Neuronal stem cell (in vitro differentiated cells): ENCODE data around the gene PPM1B. TPM values are rescaled to one million over a fixed set of nuclear protein-coding genes. Genes with fewer than 3 reads are reported as not detected.

Experiments used
- DNase-seq: peaks from one replicate; pipeline ENCODE4 v3.0.0-alpha.2; 2013; ENCODE audit warnings: low spot score
- H2AFZ ChIP-seq: one replicate; pipeline ENCODE4 v1.6.1; 2013; ENCODE audit warnings: mild to moderate bottlenecking, low read length, inconsistent platforms
- H2AK5ac ChIP-seq: 2 replicates; pipeline ENCODE4 v1.6.1; 2013; ENCODE audit warnings: low read depth, mild to moderate bottlenecking, inconsistent platforms, low read length, moderate library complexity, mixed read lengths
- H2BK120ac ChIP-seq: 2 replicates; pipeline ENCODE4 v1.6.1; 2013; ENCODE audit warnings: low read depth, mild to moderate bottlenecking, inconsistent platforms, low read length, moderate library complexity, mixed read lengths
- H2BK12ac ChIP-seq: one replicate; pipeline ENCODE4 v1.6.1; 2013; ENCODE audit warnings: low read length, inconsistent platforms
- H2BK15ac ChIP-seq: 2 replicates; pipeline ENCODE4 v1.6.1; 2013; ENCODE audit warnings: mild to moderate bottlenecking, low read length, inconsistent platforms, mixed read lengths
- H2BK5ac ChIP-seq: one replicate; pipeline ENCODE4 v1.6.1; 2013; ENCODE audit warnings: inconsistent platforms, mild to moderate bottlenecking, low read length, moderate library complexity
- H3K14ac ChIP-seq: one replicate; pipeline ENCODE4 v1.6.1; 2013; ENCODE audit warnings: low read length, inconsistent platforms
- H3K18ac ChIP-seq: 2 replicates; pipeline ENCODE4 v1.6.1; 2013; ENCODE audit warnings: low read length, inconsistent platforms
- H3K23ac ChIP-seq: 2 replicates; pipeline ENCODE4 v1.6.1; 2013; ENCODE audit warnings: low read depth, mild to moderate bottlenecking, mixed read lengths, low read length, inconsistent platforms; ENCODE audit not compliant: poor library complexity
- H3K27ac ChIP-seq: replicated peaks from 3 replicates; pipeline ENCODE4 v1.5.1; 2013; ENCODE audit warnings: low read length, inconsistent platforms
- H3K27me3 ChIP-seq, 3 experiments: 2 replicates each; pipeline ENCODE4 v1.6.1; 2013; ENCODE audit warnings: low read length in 3 of 3, mild to moderate bottlenecking in 2 of 3, inconsistent platforms in 1 of 3, low read depth in 1 of 3, mixed read lengths in 1 of 3, moderate library complexity in 1 of 3; ENCODE audit not compliant: control insufficient read depth in 3 of 3, insufficient read depth in 3 of 3
- H3K36me3 ChIP-seq, 2 donors: replicated peaks in 1 of 2; 2 replicates each; pipeline ENCODE4 v1.6.1; 2013; ENCODE audit warnings: low read length in 2 of 2; ENCODE audit not compliant: control insufficient read depth in 2 of 2, insufficient read depth in 2 of 2
- H3K4ac ChIP-seq: 2 replicates; pipeline ENCODE4 v1.6.1; 2013; ENCODE audit warnings: inconsistent platforms, mild to moderate bottlenecking, low read length, moderate library complexity
- H3K4me1 ChIP-seq, 2 donors: 1 replicate in 1 of 2; 2 replicates in 1 of 2; pipeline ENCODE4 v1.6.1; 2013; ENCODE audit warnings: low read length in 2 of 2, low read depth in 1 of 2; ENCODE audit not compliant: control insufficient read depth in 2 of 2, insufficient read depth in 1 of 2
- H3K4me2 ChIP-seq: one replicate; pipeline ENCODE4 v1.6.1; 2013; ENCODE audit warnings: mild to moderate bottlenecking, low read length, inconsistent platforms; ENCODE audit not compliant: insufficient read depth, poor library complexity, severe bottlenecking
- H3K4me3 ChIP-seq, 2 donors: 2 replicates each; pipeline ENCODE4 v1.5.1; 2013; ENCODE audit warnings: low read length in 2 of 2, mild to moderate bottlenecking in 2 of 2, inconsistent platforms in 1 of 2, moderate library complexity in 1 of 2
- H3K79me1 ChIP-seq: one replicate; pipeline ENCODE4 v1.6.1; 2013; ENCODE audit warnings: low read depth, mild to moderate bottlenecking, inconsistent platforms, low read length, moderate library complexity
- H3K9ac ChIP-seq: one replicate; pipeline ENCODE4 v1.6.1; 2013; ENCODE audit warnings: mild to moderate bottlenecking, low read depth, low read length, inconsistent platforms; ENCODE audit not compliant: poor library complexity
- H3K9me3 ChIP-seq, 2 donors: replicated peaks in 1 of 2; 2 replicates each; pipeline versions ENCODE3 to v1.6.1; 2013; ENCODE audit warnings: low read length in 2 of 2, mild to moderate bottlenecking in 2 of 2, inconsistent platforms in 1 of 2, low read depth in 1 of 2, mixed read lengths in 1 of 2, moderate library complexity in 1 of 2; ENCODE audit not compliant: control insufficient read depth in 2 of 2, insufficient read depth in 1 of 2
- H4K8ac ChIP-seq: one replicate; pipeline ENCODE4 v1.6.1; 2013; ENCODE audit warnings: low read depth, mild to moderate bottlenecking, inconsistent platforms, low read length, moderate library complexity
- H4K91ac ChIP-seq: one replicate; pipeline ENCODE4 v1.6.1; 2013; ENCODE audit warnings: low read length, low read depth, mild to moderate bottlenecking, inconsistent platforms; ENCODE audit not compliant: poor library complexity
- WGBS, 2 donors: extraction: QIAGEN DNeasy Blood & Tissue Kit; methylation state at CpG; one replicate each; pipeline ENCODE4 v1.1.7; 2013; ENCODE audit warnings: missing lambda C conversion rate in 2 of 2, mixed read lengths in 1 of 2; ENCODE audit not compliant: insufficient read length in 2 of 2, insufficient replicate concordance in 1 of 2; ENCODE audit errors: extremely low coverage in 2 of 2; 5-methylcytosine and 5-hydroxymethylcytosine counted together
- polyA plus RNA-seq, 2 experiments: library from polyadenylated mRNA; stranded (reverse); fragments of 200-250 nt; gene quantifications; one replicate each; pipeline ENCODE4 v1.2.3, GENCODE V29; 2013

The PPM1B gene
- polyA plus RNA-seq (2013, experiment 1 of 2), result 40.2 TPM
- 44.6 TPM for polyA plus RNA-seq (2013, experiment 2 of 2)

GRCh38 chr2:44168681-44169154 is at the start of gene PPM1B:
PPM1B (plus strand) TSS chr2:44168875; CDS start chr2:44201200, 32,325 bp downstream.
- H3K23ac ChIP-seq, result peak within 1 kb of the TSS; percentile 88
- peak within 1 kb of the TSS; percentile 94 for H2AFZ ChIP-seq
- no peak within 1 kb of the TSS for H2BK15ac ChIP-seq
- no peaks in the 10 kb centered on the region for H3K36me3 ChIP-seq
- H2BK5ac ChIP-seq, result peak within 1 kb of the TSS; percentile 89
- no CpG with 5 or more reads among the region's 49 CpGs for WGBS, 2 donors
- no peak within 1 kb of the TSS for H4K91ac ChIP-seq
- no peak for DNase-seq
- H3K27ac ChIP-seq, result peak within 1 kb of the TSS; percentile 90
- no peak within 1 kb of the TSS for H3K4ac ChIP-seq
- peak within 1 kb of the TSS; percentile 8 for H2AK5ac ChIP-seq
- no peaks in the 10 kb centered on the region for H3K27me3 ChIP-seq
- H3K79me1 ChIP-seq, result peaks cover 6% of the 10 kb centered on the region
- peak within 1 kb of the TSS; percentile 67 for H3K4me2 ChIP-seq
- H3K9ac ChIP-seq, result peak within 1 kb of the TSS; percentile 97
- H3K4me3 ChIP-seq, result peak within 1 kb of the TSS; percentile 91 to 92
- H4K8ac ChIP-seq, result no peak within 1 kb of the TSS
- peak within 1 kb of the TSS; percentile 26 for H3K14ac ChIP-seq
- peak within 1 kb of the TSS; percentile 97 for H3K18ac ChIP-seq
- peaks cover 0 to 13% of the 10 kb centered on the region in 2 donors for H3K9me3 ChIP-seq
- H2BK120ac ChIP-seq, result no peak within 1 kb of the TSS
- H3K4me1 ChIP-seq, result peaks cover 0 to 3% of the 10 kb centered on the region in 2 donors
- H2BK12ac ChIP-seq, result no peak within 1 kb of the TSS

DNA sequence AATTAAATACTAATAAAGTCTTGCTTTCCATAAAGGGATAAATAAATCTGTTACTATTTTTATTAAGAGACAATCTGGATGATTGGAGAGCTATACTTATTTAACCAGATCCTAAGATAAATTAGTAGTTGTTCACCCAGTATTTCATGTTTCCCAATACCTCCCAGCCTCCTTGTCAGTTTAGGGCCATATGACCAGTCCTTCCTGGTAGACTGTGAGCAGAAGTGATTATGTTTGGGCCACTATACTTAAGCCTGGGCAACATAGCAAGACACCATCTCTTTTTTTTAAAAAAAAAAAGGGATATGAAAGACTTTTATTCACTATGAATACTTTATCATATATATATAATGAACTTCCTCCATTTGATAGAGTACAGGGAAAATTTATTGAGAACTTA is 48.8 kb upstream of the PPM1B start:
- no peak overlapping the region for H3K18ac ChIP-seq
- no peaks in the 10 kb centered on the region for H3K36me3 ChIP-seq
- no peak overlapping the region for H2AFZ ChIP-seq
- no peak overlapping the region for H2BK5ac ChIP-seq
- H2BK120ac ChIP-seq, result no peak overlapping the region
- no peak overlapping the region for H2BK12ac ChIP-seq
- no peak for DNase-seq
- no peak overlapping the region for H3K23ac ChIP-seq
- H3K27me3 ChIP-seq, result no peaks in the 10 kb centered on the region
- no peak overlapping the region for H3K4me3 ChIP-seq
- H3K4me2 ChIP-seq, result no peak overlapping the region
- H3K9ac ChIP-seq, result no peak overlapping the region
- no peak overlapping the region for H3K4ac ChIP-seq
- H3K9me3 ChIP-seq, result no peaks in the 10 kb centered on the region
- no peak overlapping the region for H2AK5ac ChIP-seq
- H2BK15ac ChIP-seq, result no peak overlapping the region
- H4K8ac ChIP-seq, result no peak overlapping the region
- no peak overlapping the region for H3K14ac ChIP-seq
- H3K27ac ChIP-seq, result no peak overlapping the region
- no peak overlapping the region for H4K91ac ChIP-seq
- no peaks in the 10 kb centered on the region for H3K4me1 ChIP-seq
- no peaks in the 10 kb centered on the region for H3K79me1 ChIP-seq

DNA sequence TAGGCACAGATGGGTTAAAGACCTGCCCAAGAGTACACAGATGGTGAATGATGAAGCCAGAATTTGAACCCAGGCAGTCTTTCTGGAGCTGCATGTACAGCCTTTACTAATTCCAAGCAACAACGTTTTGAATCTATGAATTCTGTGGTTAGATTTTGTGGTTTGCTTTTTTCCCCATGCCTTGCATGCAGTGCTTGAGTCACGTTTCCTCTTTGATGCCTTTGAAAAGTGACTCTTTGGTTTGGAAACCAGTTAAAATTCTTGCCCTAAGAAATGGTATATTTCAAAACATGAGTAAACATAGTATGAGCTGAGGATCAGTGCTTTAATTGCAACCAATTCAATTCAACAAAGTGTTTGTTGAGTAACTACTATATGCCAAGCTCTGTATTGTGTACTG is 48.2 kb upstream of the PPM1B start:
- WGBS, 2 donors, result no CpG with 5 or more reads among the region's 2 CpGs
- H3K9me3 ChIP-seq, result no peaks in the 10 kb centered on the region
- no peak overlapping the region for H3K23ac ChIP-seq
- no peak overlapping the region for H3K4me3 ChIP-seq
- H4K91ac ChIP-seq, result no peak overlapping the region
- H3K18ac ChIP-seq, result no peak overlapping the region
- H2BK15ac ChIP-seq, result no peak overlapping the region
- H2BK120ac ChIP-seq, result no peak overlapping the region
- H3K9ac ChIP-seq, result no peak overlapping the region
- H3K36me3 ChIP-seq, result no peaks in the 10 kb centered on the region
- H2AFZ ChIP-seq, result no peak overlapping the region
- no peaks in the 10 kb centered on the region for H3K4me1 ChIP-seq
- H2AK5ac ChIP-seq, result no peak overlapping the region
- no peak overlapping the region for H3K4ac ChIP-seq
- H3K79me1 ChIP-seq, result no peaks in the 10 kb centered on the region
- H2BK5ac ChIP-seq, result no peak overlapping the region
- no peak overlapping the region for H3K27ac ChIP-seq
- no peak overlapping the region for H3K4me2 ChIP-seq
- DNase-seq, result no peak
- no peak overlapping the region for H4K8ac ChIP-seq
- H2BK12ac ChIP-seq, result no peak overlapping the region
- no peak overlapping the region for H3K14ac ChIP-seq
- H3K27me3 ChIP-seq, result no peaks in the 10 kb centered on the region

DNA sequence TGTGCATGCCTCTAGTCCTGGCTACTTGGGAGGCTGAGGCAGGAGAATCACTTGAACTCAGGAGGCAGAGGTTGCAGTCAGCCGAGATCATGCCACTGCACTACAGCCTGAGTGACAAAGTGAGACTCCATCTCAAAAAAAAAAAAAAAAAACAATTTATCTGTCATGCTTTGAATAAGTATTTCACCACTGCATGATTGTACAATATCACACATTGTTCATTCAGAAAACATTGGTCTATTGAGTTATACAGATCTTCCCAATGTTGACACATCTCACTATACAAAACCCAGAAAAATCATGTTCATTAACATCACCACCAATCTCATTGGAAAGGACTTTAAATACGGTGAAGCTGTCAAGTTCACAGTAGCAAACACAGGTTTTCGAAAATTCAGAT is 46.8 kb upstream of the PPM1B start:
- H2BK120ac ChIP-seq, result no peak overlapping the region
- H4K8ac ChIP-seq, result no peak overlapping the region
- no peak overlapping the region for H2AFZ ChIP-seq
- no peak overlapping the region for H2BK5ac ChIP-seq
- no peak overlapping the region for H3K4me3 ChIP-seq
- no peak for DNase-seq
- WGBS, 2 donors, result no CpG with 5 or more reads among the region's 3 CpGs
- no peaks in the 10 kb centered on the region for H3K4me1 ChIP-seq
- H3K4me2 ChIP-seq, result no peak overlapping the region
- no peak overlapping the region for H3K27ac ChIP-seq
- H3K79me1 ChIP-seq, result no peaks in the 10 kb centered on the region
- no peak overlapping the region for H2BK15ac ChIP-seq
- H3K18ac ChIP-seq, result no peak overlapping the region
- H2BK12ac ChIP-seq, result no peak overlapping the region
- H3K9me3 ChIP-seq, result no peaks in the 10 kb centered on the region
- H3K9ac ChIP-seq, result no peak overlapping the region
- H3K23ac ChIP-seq, result no peak overlapping the region
- no peak overlapping the region for H4K91ac ChIP-seq
- no peaks in the 10 kb centered on the region for H3K27me3 ChIP-seq
- H3K14ac ChIP-seq, result no peak overlapping the region
- H3K36me3 ChIP-seq, result no peaks in the 10 kb centered on the region
- no peak overlapping the region for H3K4ac ChIP-seq
- no peak overlapping the region for H2AK5ac ChIP-seq
